K562 (cell line): ENCODE measurements around the gene TRNAU1AP. TPM values are rescaled to one million over a fixed set of nuclear protein-coding genes. Genes with fewer than 3 reads are reported as not detected.

Experiments
- ARID4B ChIP-seq: sonication (generic); formaldehyde crosslinking; IDR thresholded peaks from 2 replicates; pipeline ENCODE4 v1.8.0; 2022; ENCODE audit warnings: mild to moderate bottlenecking, missing genetic modification reagents
- CBX3 ChIP-seq, 2 experiments: IDR thresholded peaks; 1 replicate in 1 of 2; 2 replicates in 1 of 2; pipeline ENCODE4 v1.6.1; 2012; ENCODE audit warnings: inconsistent platforms in 2 of 2, low read length in 2 of 2, borderline replicate concordance in 1 of 2, control low read depth in 1 of 2
- CXXC5 ChIP-seq: fragments of 250-450 bp; sonication (Bioruptor Pico); IDR thresholded peaks from 2 replicates; pipeline ENCODE4 v1.8.0; 2022; ENCODE audit warnings: inconsistent platforms, mild to moderate bottlenecking, moderate library complexity
- DPF2 ChIP-seq: fragments of 450-650 bp; IDR thresholded peaks from 2 replicates; pipeline ENCODE4 v1.6.1; 2016
- KLF16 ChIP-seq: IDR thresholded peaks from 2 replicates; pipeline ENCODE4 v1.6.1; 2016; ENCODE audit warnings: antibody characterized with exemption
- NFATC3 ChIP-seq: fragments of 450-650 bp; IDR thresholded peaks from 2 replicates; pipeline ENCODE4 v1.6.1; 2017; ENCODE audit warnings: mild to moderate bottlenecking
- PHTF2 ChIP-seq: fragments of 250-450 bp; sonication (Bioruptor Pico); IDR thresholded peaks from 2 replicates; pipeline ENCODE4 v1.5.0; 2021; ENCODE audit warnings: mild to moderate bottlenecking
- SIX5 ChIP-seq, 2 experiments: IDR thresholded peaks; 2 replicates each; pipeline ENCODE4 v1.6.1; 2011; ENCODE audit warnings: low read length in 2 of 2, borderline replicate concordance in 1 of 2, low read depth in 1 of 2, mild to moderate bottlenecking in 1 of 2, moderate library complexity in 1 of 2; ENCODE audit not compliant: insufficient read depth in 1 of 2
- STAG1 ChIP-seq: sonication (generic); formaldehyde crosslinking; IDR thresholded peaks from 2 replicates; pipeline ENCODE4 v1.5.0; 2020; ENCODE audit warnings: missing genetic modification reagents, borderline replicate concordance
- TAF15 ChIP-seq: fragments of 200-400 bp; formaldehyde crosslinking; IDR thresholded peaks from 2 replicates; pipeline ENCODE4 v1.6.1; 2017; ENCODE audit warnings: mild to moderate bottlenecking, low read depth, low read length, moderate library complexity
- ZFP36 ChIP-seq: fragments of 150-350 bp; IDR thresholded peaks from 2 replicates; pipeline ENCODE4 v1.6.1; 2018; ENCODE audit warnings: low read length, low read depth; ENCODE audit not compliant: partially characterized antibody
- ZHX1 ChIP-seq: fragments of 150-350 bp; conservative IDR thresholded peaks from 2 replicates; pipeline ENCODE4 v1.6.1; 2014; ENCODE audit warnings: low read length
- ZNF253 ChIP-seq: fragments of 250-450 bp; sonication (Bioruptor Pico); conservative IDR thresholded peaks from 2 replicates; pipeline ENCODE4 v1.6.1; 2021; ENCODE audit warnings: mild to moderate bottlenecking
- polyA plus RNA-seq, 8 experiments: library from polyadenylated mRNA; depleted of rRNA in 4 of 8; stranded (reverse) in 5 of 8; unstranded in 3 of 8; fragments of >200 nt; fragmentation: Nextera tagmentation in 2 of 8; fragmentation: Illumina TruSeq in 1 of 8; extraction: Ambion mirVana in 2 of 8; extraction: Trizol in 1 of 8; gene quantifications; 2 replicates each; pipeline versions ENCODE4 v1.2.1 to v1.2.3, GENCODE V29; 2011 to 2014; ENCODE audit warnings: inconsistent platforms in 1 of 8, missing spikeins in 1 of 8
- total RNA-seq, 7 experiments: library from RNA; depleted of rRNA in 6 of 7; stranded (reverse); fragments of >200 nt in 6 of 7; fragmentation: Illumina TruSeq in 2 of 7; extraction: Trizol in 2 of 7; gene quantifications; 2 replicates each; pipeline versions ENCODE4 v1.2.1 to v1.2.3, GENCODE V29; 2011 to 2021; ENCODE audit warnings: low replicate concordance in 1 of 7
- TF ChIP-seq, protein P1 (sequence below): sonication (generic); formaldehyde crosslinking; IDR thresholded peaks from 2 replicates; pipeline ENCODE4 v1.8.0; 2023; ENCODE audit warnings: missing genetic modification reagents, mild to moderate bottlenecking, borderline replicate concordance

The TRNAU1AP gene
- total and polyA plus RNA-seq, 9 of the 15 experiments (the other 6 are each of a cell fraction or from before 2014, with no cell fraction given), result 34.9 to 110 (median 46.3) TPM

- TF ChIP-seq, protein P1, sequence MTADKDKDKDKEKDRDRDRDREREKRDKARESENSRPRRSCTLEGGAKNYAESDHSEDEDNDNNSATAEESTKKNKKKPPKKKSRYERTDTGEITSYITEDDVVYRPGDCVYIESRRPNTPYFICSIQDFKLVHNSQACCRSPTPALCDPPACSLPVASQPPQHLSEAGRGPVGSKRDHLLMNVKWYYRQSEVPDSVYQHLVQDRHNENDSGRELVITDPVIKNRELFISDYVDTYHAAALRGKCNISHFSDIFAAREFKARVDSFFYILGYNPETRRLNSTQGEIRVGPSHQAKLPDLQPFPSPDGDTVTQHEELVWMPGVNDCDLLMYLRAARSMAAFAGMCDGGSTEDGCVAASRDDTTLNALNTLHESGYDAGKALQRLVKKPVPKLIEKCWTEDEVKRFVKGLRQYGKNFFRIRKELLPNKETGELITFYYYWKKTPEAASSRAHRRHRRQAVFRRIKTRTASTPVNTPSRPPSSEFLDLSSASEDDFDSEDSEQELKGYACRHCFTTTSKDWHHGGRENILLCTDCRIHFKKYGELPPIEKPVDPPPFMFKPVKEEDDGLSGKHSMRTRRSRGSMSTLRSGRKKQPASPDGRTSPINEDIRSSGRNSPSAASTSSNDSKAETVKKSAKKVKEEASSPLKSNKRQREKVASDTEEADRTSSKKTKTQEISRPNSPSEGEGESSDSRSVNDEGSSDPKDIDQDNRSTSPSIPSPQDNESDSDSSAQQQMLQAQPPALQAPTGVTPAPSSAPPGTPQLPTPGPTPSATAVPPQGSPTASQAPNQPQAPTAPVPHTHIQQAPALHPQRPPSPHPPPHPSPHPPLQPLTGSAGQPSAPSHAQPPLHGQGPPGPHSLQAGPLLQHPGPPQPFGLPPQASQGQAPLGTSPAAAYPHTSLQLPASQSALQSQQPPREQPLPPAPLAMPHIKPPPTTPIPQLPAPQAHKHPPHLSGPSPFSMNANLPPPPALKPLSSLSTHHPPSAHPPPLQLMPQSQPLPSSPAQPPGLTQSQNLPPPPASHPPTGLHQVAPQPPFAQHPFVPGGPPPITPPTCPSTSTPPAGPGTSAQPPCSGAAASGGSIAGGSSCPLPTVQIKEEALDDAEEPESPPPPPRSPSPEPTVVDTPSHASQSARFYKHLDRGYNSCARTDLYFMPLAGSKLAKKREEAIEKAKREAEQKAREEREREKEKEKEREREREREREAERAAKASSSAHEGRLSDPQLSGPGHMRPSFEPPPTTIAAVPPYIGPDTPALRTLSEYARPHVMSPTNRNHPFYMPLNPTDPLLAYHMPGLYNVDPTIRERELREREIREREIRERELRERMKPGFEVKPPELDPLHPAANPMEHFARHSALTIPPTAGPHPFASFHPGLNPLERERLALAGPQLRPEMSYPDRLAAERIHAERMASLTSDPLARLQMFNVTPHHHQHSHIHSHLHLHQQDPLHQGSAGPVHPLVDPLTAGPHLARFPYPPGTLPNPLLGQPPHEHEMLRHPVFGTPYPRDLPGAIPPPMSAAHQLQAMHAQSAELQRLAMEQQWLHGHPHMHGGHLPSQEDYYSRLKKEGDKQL, result no peak
- TF ChIP-seq CXXC5 (CRISPR knock-in tag) (peak; percentile 89), ZNF253 (CRISPR knock-in tag) (no peak), CBX3 (IDR thresholded peaks at IDR 0.05; ENCODE audit: borderline replicate concordance in 1 of 2, low read length in 2 of 2) (0 out of 3 replicates have a peak, but pooled peaks of 1 of the 2 experiments have one; percentile 45), DPF2 (no peak), PHTF2 (CRISPR knock-in tag) (no peak), NFATC3 (no peak; the same call in 1 of the 2 replicates), SIX5 (IDR thresholded peaks at IDR 0.05; ENCODE audit: borderline replicate concordance in 1 of 2, insufficient read depth in 1 of 2, low read depth in 1 of 2, low read length in 2 of 2) (no peak; a peak in 1 of 4 replicates), KLF16 (no peak), ZFP36 (no peak), ARID4B (CRISPR knock-in tag) (no peak; the same call in none of the 2 replicates), TAF15 (no peak), STAG1 (CRISPR knock-in tag) (no peak), ZHX1 (no peak; the same call in none of the 2 replicates)
Observed at GRCh38 chr1:28552758-28553663, at the start of gene TRNAU1AP (continued).
